ENCODE measurements around the gene NME7.

Gene NME7

DNA sequence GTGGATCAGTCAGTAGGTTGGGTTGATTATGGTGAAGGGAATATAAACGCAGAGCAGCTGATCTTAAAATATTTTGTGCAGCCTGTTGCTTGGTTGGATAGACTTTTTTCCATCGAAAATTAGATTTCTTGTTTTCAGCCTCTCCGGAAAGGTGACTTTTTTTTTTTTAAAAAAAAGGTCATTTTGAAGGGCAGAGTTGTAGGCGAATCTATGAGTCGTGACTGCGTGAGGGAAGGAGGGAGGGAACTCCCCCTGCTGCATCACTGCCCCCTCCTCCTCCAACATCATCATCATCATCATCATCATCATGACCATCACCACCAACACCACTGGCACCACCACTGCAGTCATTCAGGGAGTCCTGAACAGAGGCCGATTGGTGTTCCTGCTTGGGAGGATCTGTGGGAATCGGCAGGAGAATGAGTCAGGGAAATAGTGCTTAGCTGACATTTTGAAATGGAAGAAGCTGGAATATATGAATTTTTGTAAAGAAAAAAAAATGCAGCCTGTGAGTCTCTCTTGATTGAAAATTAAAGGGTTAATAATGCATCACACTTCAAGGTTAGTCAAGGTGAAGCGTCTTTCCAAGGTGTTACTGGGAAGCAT lies 259.9 kb downstream of the NME7 start:
- no peak for FAIRE-seq
- TF ChIP-seq TAF1 (IDR thresholded peaks at IDR 0.05; ENCODE audit: low read depth, low read length) (no peak), POU2F2 (IDR thresholded peaks at IDR 0.05; ENCODE audit: low read depth, low read length) (no peak), PAX5 (IDR thresholded peaks at IDR 0.05; ENCODE audit: insufficient read depth, low read length, severe bottlenecking) (no peak), POLR2A (IDR thresholded peaks at IDR 0.05; ENCODE audit: low read depth, low read length) (no peak), SPI1 (IDR thresholded peaks at IDR 0.05; ENCODE audit: low read depth, low read length) (no peak), POLR2AphosphoS5 (IDR thresholded peaks at IDR 0.05; ENCODE audit: low read depth, low read length) (no peak)
- DNase-seq (ENCODE audit: insufficient read length, low spot score), result no peak

DNA sequence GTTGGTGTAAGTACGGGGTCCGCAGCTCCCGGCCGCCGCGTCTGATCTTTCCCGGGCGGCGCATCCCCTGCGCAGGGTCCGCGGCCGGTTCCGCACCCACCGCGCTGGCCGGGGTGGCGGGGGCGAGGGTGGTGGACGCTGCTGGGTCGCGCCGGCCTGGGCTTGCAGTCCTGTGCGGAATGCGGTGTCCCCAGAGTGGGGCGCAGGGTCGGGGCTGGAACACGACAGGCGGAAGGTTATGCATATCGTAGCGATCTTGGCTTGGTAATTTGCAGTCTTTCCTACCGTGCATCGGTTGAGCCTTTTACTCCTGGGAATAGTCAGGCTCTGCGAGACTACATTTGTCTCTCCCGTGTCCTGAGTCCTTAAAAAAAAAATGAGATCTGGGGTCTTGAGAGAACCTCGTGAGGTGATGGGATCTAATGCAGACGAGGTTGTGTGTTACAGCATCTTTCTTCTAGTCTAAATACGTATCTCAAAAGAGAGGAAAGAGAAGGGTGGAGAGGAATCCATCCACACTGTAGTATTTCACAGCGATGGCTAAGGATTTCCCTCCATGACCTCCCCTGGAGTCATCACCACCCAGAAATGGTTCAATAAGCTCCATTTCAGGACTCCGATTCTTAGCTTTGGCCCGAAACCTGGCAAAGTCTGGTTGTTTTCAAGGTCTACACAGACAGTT lies 260.5 kb downstream of the NME7 start:
- FAIRE-seq (peak; percentile 31), DNase-seq (ENCODE audit: insufficient read length, low spot score) (no peak)
- TF ChIP-seq POU2F2 (IDR thresholded peaks at IDR 0.05; ENCODE audit: low read depth, low read length) (peak; percentile 75; the same call in 1 of the 2 replicates), PAX5 (IDR thresholded peaks at IDR 0.05; ENCODE audit: insufficient read depth, low read length, severe bottlenecking) (no peak)

DNA sequence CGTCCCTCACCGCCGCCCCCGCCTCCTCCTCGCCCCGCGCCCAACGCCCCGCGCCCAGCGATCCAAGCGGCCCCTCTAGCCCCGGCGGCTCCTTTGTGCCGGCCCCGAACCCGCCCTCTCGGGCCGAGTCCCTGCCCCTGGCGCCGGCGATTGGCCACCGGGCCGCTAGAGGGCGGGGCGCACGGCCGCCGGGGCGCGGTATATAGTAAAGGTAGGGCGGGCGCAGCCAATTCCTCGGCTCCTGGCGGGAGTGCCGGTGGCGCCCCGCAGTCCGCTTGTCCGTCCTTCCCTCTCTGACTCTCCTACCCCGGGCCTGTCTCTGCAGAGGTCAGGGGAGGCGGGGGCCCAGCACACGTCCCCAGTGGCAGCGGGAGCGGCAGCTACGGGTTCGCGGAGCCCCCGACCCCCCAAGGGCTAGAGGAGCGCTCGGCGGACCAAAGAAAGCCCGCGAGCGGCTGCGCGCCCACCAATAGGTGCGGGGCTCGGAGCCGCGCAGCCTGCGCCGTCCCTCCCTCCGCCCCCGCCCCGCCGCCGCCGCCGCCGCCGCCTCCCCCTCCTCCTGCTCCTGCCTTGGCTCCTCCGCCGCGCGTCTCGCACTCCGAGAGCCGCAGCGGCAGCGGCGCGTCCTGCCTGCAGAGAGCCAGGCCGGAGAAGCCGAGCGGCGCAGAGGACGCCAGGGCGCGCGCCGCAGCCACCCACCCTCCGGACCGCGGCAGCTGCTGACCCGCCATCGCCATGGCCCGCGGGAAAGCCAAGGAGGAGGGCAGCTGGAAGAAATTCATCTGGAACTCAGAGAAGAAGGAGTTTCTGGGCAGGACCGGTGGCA lies 261.3 kb downstream of the NME7 start, which contains the start of gene ATP1B1:
Gene ATP1B1, plus strand, starts transcription at position 596 of the 826 bp plus-strand sequence. Its CDS starts 140 bp downstream, at position 736.
- DNase-seq (ENCODE audit: insufficient read length, low spot score) (peak; percentile 89), FAIRE-seq (peak; percentile 87)
- TF ChIP-seq TAF1 (IDR thresholded peaks at IDR 0.05; ENCODE audit: low read depth, low read length) (no peak; the same call in 1 of the 2 replicates), SPI1 (IDR thresholded peaks at IDR 0.05; ENCODE audit: low read depth, low read length) (no peak), POLR2A (IDR thresholded peaks at IDR 0.05; ENCODE audit: low read depth, low read length) (peak; percentile 83), POU2F2 (IDR thresholded peaks at IDR 0.05; ENCODE audit: low read depth, low read length) (0 out of 2 replicates have a peak, but pooled peaks have one; percentile 23), POLR2AphosphoS5 (IDR thresholded peaks at IDR 0.05; ENCODE audit: low read depth, low read length) (peak; percentile 60; the same call in 1 of the 2 replicates)

DNA sequence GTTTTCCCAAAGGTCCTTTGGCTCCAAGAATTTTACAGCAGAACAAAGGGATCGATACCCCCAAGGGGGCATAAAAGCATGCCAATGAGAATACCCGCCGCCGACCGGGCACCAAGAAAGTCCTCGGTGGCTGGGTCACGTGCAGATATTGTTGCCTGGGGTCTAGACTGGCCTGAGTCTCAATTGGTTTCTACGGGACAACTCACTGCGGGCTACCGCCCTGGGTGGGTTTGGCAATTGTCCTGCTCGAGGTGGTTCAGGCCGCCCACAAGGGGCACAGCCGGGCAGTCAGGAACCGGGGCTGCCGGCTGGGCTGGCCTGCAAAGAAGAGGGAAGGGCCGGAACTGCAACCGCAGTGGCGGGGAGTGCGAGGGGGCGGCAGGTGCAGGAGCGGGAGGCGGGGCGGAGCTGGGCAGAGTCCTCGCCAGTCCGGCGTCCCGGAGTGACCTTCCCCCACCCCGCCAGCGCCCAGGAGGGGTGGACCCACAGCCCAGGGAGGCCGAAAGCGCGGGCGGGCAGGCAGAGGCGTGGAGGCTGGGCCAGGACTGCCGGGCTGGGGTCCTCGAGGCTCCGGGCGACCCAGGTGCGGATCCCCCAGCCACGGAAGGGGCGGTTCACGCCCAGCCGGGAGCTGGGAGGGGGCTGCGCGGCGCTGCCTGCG lies 262.0 kb downstream of the NME7 start:
- DNase-seq (ENCODE audit: insufficient read length, low spot score) (no peak), FAIRE-seq (peak; percentile 5)
- TF ChIP-seq POLR2A (IDR thresholded peaks at IDR 0.05; ENCODE audit: low read depth, low read length) (no peak), POU2F2 (IDR thresholded peaks at IDR 0.05; ENCODE audit: low read depth, low read length) (no peak), SPI1 (IDR thresholded peaks at IDR 0.05; ENCODE audit: low read depth, low read length) (no peak), TAF1 (IDR thresholded peaks at IDR 0.05; ENCODE audit: low read depth, low read length) (no peak), PAX5 (IDR thresholded peaks at IDR 0.05; ENCODE audit: insufficient read depth, low read length, severe bottlenecking) (no peak), POLR2AphosphoS5 (IDR thresholded peaks at IDR 0.05; ENCODE audit: low read depth, low read length) (no peak)

DNA sequence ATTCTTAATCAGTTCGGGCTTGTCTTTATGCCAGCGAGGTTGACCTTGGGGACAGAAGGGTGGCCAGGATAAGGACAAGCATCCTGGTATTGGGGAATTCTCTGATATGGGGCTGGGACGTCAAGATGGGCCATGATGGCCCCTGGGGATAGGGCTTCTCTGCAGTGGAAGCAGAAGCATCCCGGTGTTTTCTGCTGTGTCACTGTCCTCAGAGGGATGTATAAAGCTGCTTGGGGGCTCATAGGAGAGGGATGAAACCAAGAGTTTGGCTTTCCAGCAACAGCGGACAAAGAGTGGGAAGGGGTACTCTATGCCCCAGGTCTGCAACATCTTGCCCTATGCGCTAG lies 262.5 kb downstream of the NME7 start:
- no peak for DNase-seq (ENCODE audit: insufficient read length, low spot score)
- no peak for FAIRE-seq
- TF ChIP-seq POLR2AphosphoS5 (IDR thresholded peaks at IDR 0.05; ENCODE audit: low read depth, low read length) (no peak), POLR2A (IDR thresholded peaks at IDR 0.05; ENCODE audit: low read depth, low read length) (no peak), PAX5 (IDR thresholded peaks at IDR 0.05; ENCODE audit: insufficient read depth, low read length, severe bottlenecking) (no peak), POU2F2 (IDR thresholded peaks at IDR 0.05; ENCODE audit: low read depth, low read length) (no peak), TAF1 (IDR thresholded peaks at IDR 0.05; ENCODE audit: low read depth, low read length) (no peak), SPI1 (IDR thresholded peaks at IDR 0.05; ENCODE audit: low read depth, low read length) (no peak)

DNA sequence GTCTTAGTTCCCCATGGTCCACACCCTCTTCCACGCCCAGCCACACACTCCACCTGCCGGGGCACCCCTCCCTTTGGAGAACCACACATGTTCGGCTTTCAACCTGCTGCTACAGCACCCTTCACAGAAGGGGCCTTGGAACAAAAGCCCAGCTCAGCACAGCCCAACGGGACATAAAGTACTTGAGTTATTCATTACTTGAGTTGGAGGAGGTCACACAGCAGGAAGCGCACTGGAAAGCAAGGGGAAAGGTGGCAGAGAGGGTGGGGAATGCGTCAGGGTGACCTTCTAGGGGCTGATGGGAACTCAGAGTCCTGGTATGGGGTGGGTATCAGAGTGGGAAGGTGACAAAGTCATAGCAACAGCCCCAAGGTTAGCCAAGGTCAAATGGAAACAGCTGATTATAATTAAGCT lies 264.1 kb downstream of the NME7 start:
- DNase-seq (ENCODE audit: insufficient read length, low spot score), result no peak
- TF ChIP-seq PAX5 (IDR thresholded peaks at IDR 0.05; ENCODE audit: insufficient read depth, low read length, severe bottlenecking) (no peak), POLR2AphosphoS5 (IDR thresholded peaks at IDR 0.05; ENCODE audit: low read depth, low read length) (no peak), POU2F2 (IDR thresholded peaks at IDR 0.05; ENCODE audit: low read depth, low read length) (no peak), SPI1 (IDR thresholded peaks at IDR 0.05; ENCODE audit: low read depth, low read length) (no peak), POLR2A (IDR thresholded peaks at IDR 0.05; ENCODE audit: low read depth, low read length) (no peak), TAF1 (IDR thresholded peaks at IDR 0.05; ENCODE audit: low read depth, low read length) (no peak)
- no peak for FAIRE-seq

DNA sequence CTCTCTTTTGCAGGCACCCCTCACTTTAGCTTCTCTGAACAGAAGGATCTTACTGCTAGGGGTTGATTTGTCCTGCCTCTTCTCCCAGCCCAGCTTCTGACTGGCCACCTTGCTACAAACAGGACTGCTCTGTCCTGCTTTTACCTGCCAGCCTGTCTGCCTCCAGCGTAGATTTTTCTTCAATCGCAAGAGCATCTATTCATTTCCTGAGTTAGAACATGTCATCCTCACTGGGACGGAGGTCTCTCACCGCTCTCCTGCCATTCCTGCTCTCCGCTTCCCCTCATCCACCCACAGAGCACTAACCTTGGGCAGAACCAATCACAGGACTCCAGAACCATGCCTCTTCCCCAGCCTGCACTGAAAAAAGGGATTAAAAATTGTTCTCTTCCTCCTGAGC lies 264.6 kb downstream of the NME7 start:
- DNase-seq (ENCODE audit: insufficient read length, low spot score) (no peak), FAIRE-seq (no peak)

DNA sequence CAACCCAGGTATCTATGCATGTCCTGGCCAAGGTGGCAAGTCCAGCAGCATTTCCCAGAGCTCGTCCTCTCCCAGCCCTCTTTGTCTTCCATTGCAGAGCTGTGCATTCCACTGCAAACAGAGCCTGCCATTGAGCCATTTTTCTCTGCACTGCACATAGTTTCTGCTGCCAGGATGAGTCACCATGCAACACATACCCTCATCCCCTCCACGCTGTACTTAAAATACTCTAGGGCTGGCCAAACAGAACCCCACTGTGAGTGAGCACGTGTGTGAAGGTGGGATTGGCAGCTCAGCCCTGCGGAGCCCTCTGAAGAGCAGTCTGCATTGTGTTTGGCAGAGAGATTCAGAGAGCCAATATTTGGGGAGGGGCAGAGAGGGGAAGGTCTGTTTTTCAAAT lies 265.0 kb downstream of the NME7 start:
- FAIRE-seq (no peak), DNase-seq (ENCODE audit: insufficient read length, low spot score) (no peak)
- TF ChIP-seq POLR2A (IDR thresholded peaks at IDR 0.05; ENCODE audit: low read depth, low read length) (no peak), POLR2AphosphoS5 (IDR thresholded peaks at IDR 0.05; ENCODE audit: low read depth, low read length) (no peak), TAF1 (IDR thresholded peaks at IDR 0.05; ENCODE audit: low read depth, low read length) (no peak), PAX5 (IDR thresholded peaks at IDR 0.05; ENCODE audit: insufficient read depth, low read length, severe bottlenecking) (no peak), SPI1 (IDR thresholded peaks at IDR 0.05; ENCODE audit: low read depth, low read length) (no peak), POU2F2 (IDR thresholded peaks at IDR 0.05; ENCODE audit: low read depth, low read length) (no peak)

More for the DNA sequence above, 264.6 kb downstream of the NME7 start:
- no peak for TF ChIP-seq POU2F2 (IDR thresholded peaks at IDR 0.05; ENCODE audit: low read depth, low read length)
- no peak for TF ChIP-seq POLR2A (IDR thresholded peaks at IDR 0.05; ENCODE audit: low read depth, low read length)
- TF ChIP-seq PAX5 (IDR thresholded peaks at IDR 0.05; ENCODE audit: insufficient read depth, low read length, severe bottlenecking), result no peak
- no peak for TF ChIP-seq SPI1 (IDR thresholded peaks at IDR 0.05; ENCODE audit: low read depth, low read length)
- TF ChIP-seq POLR2AphosphoS5 (IDR thresholded peaks at IDR 0.05; ENCODE audit: low read depth, low read length), result no peak
- no peak for TF ChIP-seq TAF1 (IDR thresholded peaks at IDR 0.05; ENCODE audit: low read depth, low read length)
